HCT116 (cell line): ENCODE data around the gene WWTR1. TPM values are rescaled to one million over a fixed set of nuclear protein-coding genes. Genes with fewer than 3 reads are reported as not detected.

Source experiments
- ATAC-seq: fragments of 200-7000 bp; cut with Tn5 transposase; 2 replicates; pipeline ENCODE4 v1.9.1; 2020; ENCODE audit warnings: mild to moderate bottlenecking, moderate library complexity
- BruUV-seq: library from RNA; stranded (reverse); fragments of 400-500 nt; replicated peaks from 2 replicates; lab custom pipeline; 2021; lab: Mats Ljungman, UMichigan
- CTCF ChIA-PET: fragments of 300-600 bp; sonication (Branson Sonifier 250); formaldehyde crosslinking; loops from one replicate; lab custom pipeline; 2021; ENCODE audit warnings: antibody characterized with exemption; lab: Charles Lee
- POLR2A ChIA-PET: fragments of 300-600, 350-600 bp; sonication (Branson Sonifier 250); formaldehyde crosslinking; loops from one replicate; lab custom pipeline; 2021; ENCODE audit warnings: antibody characterized with exemption; lab: Charles Lee
- RAD21 ChIA-PET, 2 experiments: fragments of 300-600 bp; sonication (Branson Sonifier 250); formaldehyde crosslinking; loops; one replicate each; lab custom pipeline; 2023; ENCODE audit warnings: low total read pairs in 2 of 2; ENCODE audit not compliant: uncharacterized antibody in 2 of 2, unreplicated experiment in 2 of 2, low non-redundant PET in 1 of 2; lab: Charles Lee
- DNase-seq: peaks from one replicate; pipeline ENCODE4 v3.0.0-alpha.2; 2010; ENCODE audit warnings: low read depth, low spot score
- H2AFZ ChIP-seq: fragments of 200-600 bp; shearing (Covaris generic), sonication (generic); 2 replicates; pipeline ENCODE4 v1.6.1; 2017; ENCODE audit warnings: low read depth, mixed run types, mixed read lengths, antibody characterized with exemption, low read length; ENCODE audit not compliant: poor library complexity, severe bottlenecking
- H3K27ac ChIP-seq: 2 replicates; pipeline ENCODE4 v1.5.1; 2012; ENCODE audit warnings: low read depth, low read length
- H3K27me3 ChIP-seq: fragments of 200-600 bp; sonication (generic); 2 replicates; pipeline ENCODE4 v1.6.1; 2016; ENCODE audit warnings: mixed run types, low read length, mixed read lengths; ENCODE audit not compliant: insufficient read depth
- H3K36me3 ChIP-seq, 2 experiments: fragments of 200-500 bp in 1 of 2; fragments of 200-600 bp in 1 of 2; sonication (Bioruptor generic) in 1 of 2; sonication (generic) in 1 of 2; 2 replicates each; pipeline versions ENCODE4 v1.5.1 to v1.6.1; 2014 to 2016; ENCODE audit warnings: low read length in 2 of 2, inconsistent platforms in 1 of 2, mixed read lengths in 1 of 2, mixed run types in 1 of 2; ENCODE audit not compliant: insufficient read depth in 2 of 2, control insufficient read depth in 1 of 2
- H3K4me1 ChIP-seq, 2 experiments: fragments of 200-600 bp in 1 of 2; sonication (generic) in 1 of 2; 2 replicates each; pipeline versions ENCODE4 v1.5.1 to v1.6.1; 2012 to 2017; ENCODE audit warnings: low read length in 2 of 2, inconsistent platforms in 1 of 2, mild to moderate bottlenecking in 1 of 2, mixed read lengths in 1 of 2, mixed run types in 1 of 2, moderate library complexity in 1 of 2; ENCODE audit not compliant: insufficient read depth in 2 of 2, control insufficient read depth in 1 of 2
- H3K4me2 ChIP-seq: fragments of 200-600 bp; sonication (generic); 2 replicates; pipeline ENCODE4 v1.6.1; 2017; ENCODE audit warnings: mixed run types, low read length, mixed read lengths
- H3K4me3 ChIP-seq, 2 experiments: fragments of 200-600 bp in 1 of 2; sonication (generic) in 1 of 2; replicated peaks in 1 of 2; 2 replicates each; pipeline ENCODE4 v1.5.1; 2011 to 2016; ENCODE audit warnings: low read length in 2 of 2, control low read depth in 1 of 2, low read depth in 1 of 2, mild to moderate bottlenecking in 1 of 2, mixed read lengths in 1 of 2, mixed run types in 1 of 2
- H3K79me2 ChIP-seq: fragments of 200-600 bp; sonication (generic); 2 replicates; pipeline ENCODE4 v1.6.1; 2017; ENCODE audit warnings: mild to moderate bottlenecking, mixed run types, low read length, moderate library complexity, mixed read lengths; ENCODE audit not compliant: insufficient read depth
- H3K9ac ChIP-seq: fragments of 200-600 bp; sonication (generic); 2 replicates; pipeline ENCODE4 v1.6.1; 2016; ENCODE audit warnings: low read length, mixed read lengths
- H3K9me2 ChIP-seq: fragments of 200-600 bp; sonication (generic), shearing (Covaris generic); 2 replicates; pipeline ENCODE4 v1.6.1; 2017; ENCODE audit warnings: mixed run types, mild to moderate bottlenecking, moderate library complexity; ENCODE audit not compliant: insufficient read depth
- H3K9me3 ChIP-seq, 2 experiments: fragments of 200-500 bp in 1 of 2; fragments of 200-600 bp in 1 of 2; sonication (Bioruptor generic) in 1 of 2; sonication (generic) in 1 of 2; 2 replicates each; pipeline ENCODE4 v1.6.1; 2014 to 2017; ENCODE audit warnings: low read length in 2 of 2, mixed read lengths in 2 of 2, inconsistent platforms in 1 of 2, low read depth in 1 of 2, mild to moderate bottlenecking in 1 of 2, mixed run types in 1 of 2, moderate library complexity in 1 of 2; ENCODE audit not compliant: control insufficient read depth in 1 of 2, insufficient read depth in 1 of 2
- H4K20me1 ChIP-seq: fragments of 200-600 bp; sonication (generic), shearing (Covaris generic); 2 replicates; pipeline ENCODE4 v1.6.1; 2017; ENCODE audit warnings: mixed run types, mild to moderate bottlenecking, moderate library complexity; ENCODE audit not compliant: insufficient read depth
- CEBPB ChIP-seq: IDR thresholded peaks from 2 replicates; pipeline ENCODE4 v1.6.1; 2012; ENCODE audit warnings: low read depth
- EGR1 ChIP-seq: IDR thresholded peaks from 2 replicates; pipeline ENCODE4 v1.6.1; 2012; ENCODE audit warnings: low read depth
- ELF1 ChIP-seq: IDR thresholded peaks from 2 replicates; pipeline ENCODE4 v1.6.1; 2012; ENCODE audit warnings: low read depth, borderline replicate concordance
- EZH2 ChIP-seq: fragments of 200-600 bp; sonication (generic); IDR thresholded peaks from 2 replicates; pipeline ENCODE4 v1.6.1; 2017; ENCODE audit warnings: antibody characterized with exemption, mixed run types
- JUND ChIP-seq: IDR thresholded peaks from 2 replicates; pipeline ENCODE4 v1.6.1; 2012
- TCF7L2 ChIP-seq: IDR thresholded peaks from 2 replicates; pipeline ENCODE4 v1.7.0; 2011; ENCODE audit warnings: borderline replicate concordance, inconsistent platforms; ENCODE audit not compliant: insufficient read depth, insufficient read length; ENCODE audit errors: extremely low read depth
- intact Hi-C: fragments of 100-400 bp; cut with micrococcal nuclease; formaldehyde crosslinking; loops from 2 replicates; pipeline ENCODE4 v1.10.0; 2022
- total RNA-seq: library from RNA; stranded (reverse); gene quantifications from one replicate; pipeline ENCODE4 v1.2.1, GENCODE V29; 2021; ENCODE audit not compliant: unreplicated experiment
- TF ChIP-seq, protein P1 (sequence below): IDR thresholded peaks from 2 replicates; pipeline ENCODE4 v1.6.1; 2012; ENCODE audit warnings: low read depth

WWTR1 gene
- total RNA-seq, 1 experiment from 2014 or later, result 46.9 TPM

DNA sequence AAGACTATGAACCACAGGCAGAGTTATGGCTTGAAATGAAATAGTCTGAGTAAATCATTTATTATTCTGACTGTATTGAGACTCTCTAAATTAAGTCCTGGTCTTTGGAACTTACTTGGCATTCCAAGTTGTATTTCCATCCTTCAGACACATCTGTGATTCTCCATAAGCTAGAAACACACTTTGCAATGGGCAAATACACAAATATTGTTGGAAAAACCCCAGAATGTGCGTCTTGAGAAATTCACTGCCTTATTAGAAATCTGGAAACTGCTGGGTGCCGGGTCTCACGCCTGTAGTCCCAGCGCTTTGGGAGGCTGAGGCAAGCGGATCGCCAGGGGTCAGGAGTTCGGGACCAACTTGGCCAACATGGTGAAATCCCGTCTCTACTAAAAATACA lies 87.8 kb downstream of the WWTR1 start:
- ChIA-PET CTCF (interaction anchor here (1.1 to 3.9 kb wide), 10 partner anchors 10 to 650 kb away, joined by 3 to 28 read pairs (median 9); partner anchors contain the start of gene COMMD2), POLR2A (interaction anchor here (1.0 to 1.3 kb wide), 2 partner anchors 15 to 90 kb away, joined by 3 read pairs; no protein-coding TSS in a partner anchor), RAD21 (no interaction called here)
- no peak overlapping the region for H2AFZ ChIP-seq
- intact Hi-C loops, result no loop called here
- H4K20me1 ChIP-seq, result no peaks in the 10 kb centered on the region
- no peak overlapping the region for H3K4me2 ChIP-seq
- DNase-seq, result no peak
- no peaks in the 10 kb centered on the region for H3K27me3 ChIP-seq
- no TSS peak for BruUV-seq
- no peak overlapping the region for H3K27ac ChIP-seq
- peaks cover 44 to 47% of the 10 kb centered on the region in 2 experiments for H3K4me1 ChIP-seq
- H3K9ac ChIP-seq, result no peak overlapping the region
- ATAC-seq, result no peak
- H3K36me3 ChIP-seq, result 0 out of 4 replicates have a peak, but pooled peaks cover 0 to 5% of the 10 kb centered on the region in 2 experiments
- no peaks in the 10 kb centered on the region for H3K9me2 ChIP-seq
- H3K4me3 ChIP-seq, result no peak overlapping the region
- TF ChIP-seq EGR1 (no peak), EZH2 (no peak), CEBPB (no peak), TCF7L2 (no peak), JUND (no peak), ELF1 (no peak)
- TF ChIP-seq, protein P1, sequence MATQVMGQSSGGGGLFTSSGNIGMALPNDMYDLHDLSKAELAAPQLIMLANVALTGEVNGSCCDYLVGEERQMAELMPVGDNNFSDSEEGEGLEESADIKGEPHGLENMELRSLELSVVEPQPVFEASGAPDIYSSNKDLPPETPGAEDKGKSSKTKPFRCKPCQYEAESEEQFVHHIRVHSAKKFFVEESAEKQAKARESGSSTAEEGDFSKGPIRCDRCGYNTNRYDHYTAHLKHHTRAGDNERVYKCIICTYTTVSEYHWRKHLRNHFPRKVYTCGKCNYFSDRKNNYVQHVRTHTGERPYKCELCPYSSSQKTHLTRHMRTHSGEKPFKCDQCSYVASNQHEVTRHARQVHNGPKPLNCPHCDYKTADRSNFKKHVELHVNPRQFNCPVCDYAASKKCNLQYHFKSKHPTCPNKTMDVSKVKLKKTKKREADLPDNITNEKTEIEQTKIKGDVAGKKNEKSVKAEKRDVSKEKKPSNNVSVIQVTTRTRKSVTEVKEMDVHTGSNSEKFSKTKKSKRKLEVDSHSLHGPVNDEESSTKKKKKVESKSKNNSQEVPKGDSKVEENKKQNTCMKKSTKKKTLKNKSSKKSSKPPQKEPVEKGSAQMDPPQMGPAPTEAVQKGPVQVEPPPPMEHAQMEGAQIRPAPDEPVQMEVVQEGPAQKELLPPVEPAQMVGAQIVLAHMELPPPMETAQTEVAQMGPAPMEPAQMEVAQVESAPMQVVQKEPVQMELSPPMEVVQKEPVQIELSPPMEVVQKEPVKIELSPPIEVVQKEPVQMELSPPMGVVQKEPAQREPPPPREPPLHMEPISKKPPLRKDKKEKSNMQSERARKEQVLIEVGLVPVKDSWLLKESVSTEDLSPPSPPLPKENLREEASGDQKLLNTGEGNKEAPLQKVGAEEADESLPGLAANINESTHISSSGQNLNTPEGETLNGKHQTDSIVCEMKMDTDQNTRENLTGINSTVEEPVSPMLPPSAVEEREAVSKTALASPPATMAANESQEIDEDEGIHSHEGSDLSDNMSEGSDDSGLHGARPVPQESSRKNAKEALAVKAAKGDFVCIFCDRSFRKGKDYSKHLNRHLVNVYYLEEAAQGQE, result no peak
- no peaks in the 10 kb centered on the region for H3K9me3 ChIP-seq
- peaks cover 29% of the 10 kb centered on the region for H3K79me2 ChIP-seq
